ENCODE data around the gene CUL5.

Gene CUL5

DNA sequence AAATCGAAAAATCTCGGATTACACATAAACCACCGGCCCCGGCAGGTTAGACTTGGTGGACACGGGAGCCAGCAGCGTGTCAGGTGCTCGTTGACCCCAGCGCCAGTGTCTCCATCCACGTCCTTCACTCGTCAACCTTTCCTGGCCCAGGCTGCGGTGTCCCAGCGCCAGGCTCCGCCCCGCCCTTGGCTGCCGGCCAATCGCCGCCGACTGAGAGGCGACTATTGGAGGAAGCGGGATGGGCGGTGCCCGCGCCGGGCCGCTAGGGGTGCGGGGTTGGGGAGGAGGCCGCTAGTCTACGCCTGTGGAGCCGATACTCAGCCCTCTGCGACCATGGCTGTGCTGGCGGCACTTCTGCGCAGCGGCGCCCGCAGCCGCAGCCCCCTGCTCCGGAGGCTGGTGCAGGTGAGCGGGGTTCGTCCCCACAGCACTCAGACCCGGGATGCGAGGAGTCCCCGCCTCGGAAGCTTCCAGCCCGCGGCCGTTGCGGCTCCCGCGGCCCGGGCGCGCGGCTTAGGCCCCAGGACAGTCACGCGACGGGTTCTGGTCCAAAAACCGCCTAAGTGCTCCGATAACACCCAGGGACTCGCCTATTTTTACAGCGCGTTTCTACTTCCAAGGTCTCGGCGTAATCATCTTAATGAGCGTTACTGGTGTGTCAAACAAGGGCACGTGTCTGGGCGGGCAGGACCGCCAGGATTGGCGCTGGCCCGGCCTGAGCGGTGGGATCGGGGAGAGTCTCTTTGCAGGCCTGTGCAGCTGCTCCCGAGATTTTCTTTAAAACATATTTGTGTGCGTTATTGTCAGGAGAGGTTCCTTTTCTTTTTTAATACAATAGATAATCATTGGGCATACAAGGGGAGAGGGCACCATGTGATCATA lies 112.8 kb downstream of the CUL5 start, which contains the start of gene ACAT1 (continued):
- TF ChIP-seq ZNF843 (tag by site-specific recombination; IDR thresholded peaks at IDR 0.05), result peak; percentile 50
- peak; percentile 58; the same call in 1 of the 2 replicates for TF ChIP-seq ZEB2 (tag by site-specific recombination; IDR thresholded peaks at IDR 0.05)
- TF ChIP-seq ZNF837 (tag by site-specific recombination; IDR thresholded peaks at IDR 0.05), result no peak
- TF ChIP-seq, protein P1, sequence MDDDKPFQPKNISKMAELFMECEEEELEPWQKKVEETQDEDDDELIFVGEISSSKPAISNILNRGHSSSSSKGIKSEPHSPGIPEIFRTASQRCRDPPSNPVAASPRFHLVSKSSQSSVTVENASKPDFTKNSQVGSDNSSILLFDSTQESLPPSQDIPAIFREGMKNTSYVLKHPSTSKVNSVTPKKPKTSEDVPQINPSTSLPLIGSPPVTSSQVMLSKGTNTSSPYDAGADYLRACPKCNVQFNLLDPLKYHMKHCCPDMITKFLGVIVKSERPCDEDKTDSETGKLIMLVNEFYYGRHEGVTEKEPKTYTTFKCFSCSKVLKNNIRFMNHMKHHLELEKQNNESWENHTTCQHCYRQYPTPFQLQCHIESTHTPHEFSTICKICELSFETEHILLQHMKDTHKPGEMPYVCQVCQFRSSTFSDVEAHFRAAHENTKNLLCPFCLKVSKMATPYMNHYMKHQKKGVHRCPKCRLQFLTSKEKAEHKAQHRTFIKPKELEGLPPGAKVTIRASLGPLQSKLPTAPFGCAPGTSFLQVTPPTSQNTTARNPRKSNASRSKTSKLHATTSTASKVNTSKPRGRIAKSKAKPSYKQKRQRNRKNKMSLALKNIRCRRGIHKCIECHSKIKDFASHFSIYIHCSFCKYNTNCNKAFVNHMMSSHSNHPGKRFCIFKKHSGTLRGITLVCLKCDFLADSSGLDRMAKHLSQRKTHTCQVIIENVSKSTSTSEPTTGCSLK (tag by site-specific recombination; IDR thresholded peaks at IDR 0.05), result no peak
- peak; percentile 67; the same call in 1 of the 2 replicates for TF ChIP-seq ZSCAN16 (tag by site-specific recombination; IDR thresholded peaks at IDR 0.05)
- no peak for TF ChIP-seq ZNF596 (tag by site-specific recombination; IDR thresholded peaks at IDR 0.05)
- peak; percentile 74 for TF ChIP-seq ZNF341 (tag by site-specific recombination; IDR thresholded peaks at IDR 0.05; ENCODE audit: low read depth)
- TF ChIP-seq HOXD13 (CRISPR knock-in tag; IDR thresholded peaks at IDR 0.05; ENCODE audit: borderline replicate concordance), result no peak
- peak; percentile 58 for TF ChIP-seq ZNF76 (tag by site-specific recombination; IDR thresholded peaks at IDR 0.05; ENCODE audit: borderline replicate concordance, low read depth)
- 0 out of 2 replicates have a peak, but pooled peaks have one; percentile 47 for TF ChIP-seq ZNF580 (tag by site-specific recombination; IDR thresholded peaks at IDR 0.05)
- TF ChIP-seq REPIN1 (tag by site-specific recombination; IDR thresholded peaks at IDR 0.05; ENCODE audit: low read depth), result no peak
- no peak for TF ChIP-seq ZNF791 (tag by site-specific recombination; IDR thresholded peaks at IDR 0.05)
- TF ChIP-seq OVOL3 (tag by site-specific recombination; IDR thresholded peaks at IDR 0.05), result no peak; the same call in 1 of the 2 replicates
- no peak for TF ChIP-seq PRDM4 (tag by site-specific recombination; IDR thresholded peaks at IDR 0.05)
- TF ChIP-seq ZNF626 (tag by site-specific recombination; IDR thresholded peaks at IDR 0.05), result no peak
- peak; percentile 79 for TF ChIP-seq SP2 (tag by site-specific recombination; IDR thresholded peaks at IDR 0.05)
- no peak for TF ChIP-seq ZNF560 (tag by site-specific recombination; IDR thresholded peaks at IDR 0.05; ENCODE audit: borderline replicate concordance)
- TF ChIP-seq ZNF785 (tag by site-specific recombination; IDR thresholded peaks at IDR 0.05), result no peak
- no peak for TF ChIP-seq ZNF488 (tag by site-specific recombination; IDR thresholded peaks at IDR 0.05)
- no peak for TF ChIP-seq ZNF140 (tag by site-specific recombination; IDR thresholded peaks at IDR 0.05)
- no peak for TF ChIP-seq ZNF157 (tag by site-specific recombination; IDR thresholded peaks at IDR 0.05)
- TF ChIP-seq ZNF423 (tag by site-specific recombination; IDR thresholded peaks at IDR 0.05), result no peak
- no peak for TF ChIP-seq ZNF747 (tag by site-specific recombination; IDR thresholded peaks at IDR 0.05)
- no peak for TF ChIP-seq ZNF830 (tag by site-specific recombination; IDR thresholded peaks at IDR 0.05; ENCODE audit: low read depth)
- TF ChIP-seq ZBTB17 (tag by site-specific recombination; IDR thresholded peaks at IDR 0.05), result peak; percentile 46
- no peak for TF ChIP-seq ZNF621 (tag by site-specific recombination; IDR thresholded peaks at IDR 0.05)
- TF ChIP-seq ZNF26 (tag by site-specific recombination; IDR thresholded peaks at IDR 0.05), result no peak
- TF ChIP-seq ZNF354C (tag by site-specific recombination; IDR thresholded peaks at IDR 0.05; ENCODE audit: borderline replicate concordance, low read depth), result no peak
- TF ChIP-seq ZNF48 (tag by site-specific recombination; IDR thresholded peaks at IDR 0.05), result no peak
- TF ChIP-seq ZFP37 (tag by site-specific recombination; IDR thresholded peaks at IDR 0.05), result 0 out of 2 replicates have a peak, but pooled peaks have one; percentile 45
- no peak for TF ChIP-seq ZNF639 (tag by site-specific recombination; IDR thresholded peaks at IDR 0.05)
- peak; percentile 85 for TF ChIP-seq KLF16 (tag by site-specific recombination; IDR thresholded peaks at IDR 0.05)

All from HEK293 (cell line).